ENCODE results near the gene TNF.

DNA sequence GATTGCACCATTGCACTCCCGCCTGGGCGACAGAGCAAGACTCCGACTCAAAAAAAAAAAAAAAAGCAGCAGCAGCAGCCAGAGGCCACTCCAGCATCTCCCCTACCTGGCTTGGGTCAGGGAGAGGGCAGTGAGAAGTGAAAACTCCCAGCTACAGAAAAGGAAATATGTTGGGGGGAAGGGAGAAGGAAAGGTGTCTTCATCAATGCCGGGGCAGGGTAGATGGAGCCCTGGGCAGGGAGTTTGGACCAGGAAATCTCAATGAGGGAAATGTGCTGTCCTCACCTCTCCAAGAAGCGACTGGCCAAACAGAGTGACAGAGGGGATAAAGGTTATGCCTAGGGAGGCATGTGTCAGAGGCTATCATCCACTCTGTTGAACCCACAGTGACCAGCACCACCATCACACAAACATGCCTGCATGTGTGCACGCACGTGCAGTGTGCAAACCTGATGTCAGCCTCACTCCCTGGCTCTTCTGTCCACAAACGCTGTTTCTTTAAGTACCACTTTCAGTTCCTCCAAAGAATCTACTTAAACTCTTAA lies 38.8 kb downstream of the TNF start:
- TF ChIP-seq, protein P1, sequence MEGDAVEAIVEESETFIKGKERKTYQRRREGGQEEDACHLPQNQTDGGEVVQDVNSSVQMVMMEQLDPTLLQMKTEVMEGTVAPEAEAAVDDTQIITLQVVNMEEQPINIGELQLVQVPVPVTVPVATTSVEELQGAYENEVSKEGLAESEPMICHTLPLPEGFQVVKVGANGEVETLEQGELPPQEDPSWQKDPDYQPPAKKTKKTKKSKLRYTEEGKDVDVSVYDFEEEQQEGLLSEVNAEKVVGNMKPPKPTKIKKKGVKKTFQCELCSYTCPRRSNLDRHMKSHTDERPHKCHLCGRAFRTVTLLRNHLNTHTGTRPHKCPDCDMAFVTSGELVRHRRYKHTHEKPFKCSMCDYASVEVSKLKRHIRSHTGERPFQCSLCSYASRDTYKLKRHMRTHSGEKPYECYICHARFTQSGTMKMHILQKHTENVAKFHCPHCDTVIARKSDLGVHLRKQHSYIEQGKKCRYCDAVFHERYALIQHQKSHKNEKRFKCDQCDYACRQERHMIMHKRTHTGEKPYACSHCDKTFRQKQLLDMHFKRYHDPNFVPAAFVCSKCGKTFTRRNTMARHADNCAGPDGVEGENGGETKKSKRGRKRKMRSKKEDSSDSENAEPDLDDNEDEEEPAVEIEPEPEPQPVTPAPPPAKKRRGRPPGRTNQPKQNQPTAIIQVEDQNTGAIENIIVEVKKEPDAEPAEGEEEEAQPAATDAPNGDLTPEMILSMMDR (tag by site-specific recombination; IDR thresholded peaks at IDR 0.05): no peak
- no peak for TF ChIP-seq ZNF132 (tag by site-specific recombination; IDR thresholded peaks at IDR 0.05; ENCODE audit: borderline replicate concordance)
- no peak for TF ChIP-seq ZNF747 (tag by site-specific recombination; IDR thresholded peaks at IDR 0.05)
- TF ChIP-seq ZNF433 (tag by site-specific recombination; IDR thresholded peaks at IDR 0.05; ENCODE audit: low read depth): no peak
- no peak for TF ChIP-seq TCF7L2 (IDR thresholded peaks at IDR 0.05; ENCODE audit: borderline replicate concordance, low read depth, low read length)
- TF ChIP-seq ZNF174 (tag by site-specific recombination; IDR thresholded peaks at IDR 0.05): no peak
- no peak for TF ChIP-seq ZNF292 (tag by site-specific recombination; IDR thresholded peaks at IDR 0.05; ENCODE audit: borderline replicate concordance, low read depth)
- TF ChIP-seq, protein P2, sequence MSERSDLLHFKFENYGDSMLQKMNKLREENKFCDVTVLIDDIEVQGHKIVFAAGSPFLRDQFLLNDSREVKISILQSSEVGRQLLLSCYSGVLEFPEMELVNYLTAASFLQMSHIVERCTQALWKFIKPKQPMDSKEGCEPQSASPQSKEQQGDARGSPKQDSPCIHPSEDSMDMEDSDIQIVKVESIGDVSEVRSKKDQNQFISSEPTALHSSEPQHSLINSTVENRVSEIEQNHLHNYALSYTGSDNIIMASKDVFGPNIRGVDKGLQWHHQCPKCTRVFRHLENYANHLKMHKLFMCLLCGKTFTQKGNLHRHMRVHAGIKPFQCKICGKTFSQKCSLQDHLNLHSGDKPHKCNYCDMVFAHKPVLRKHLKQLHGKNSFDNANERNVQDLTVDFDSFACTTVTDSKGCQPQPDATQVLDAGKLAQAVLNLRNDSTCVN (tag by site-specific recombination; optimal IDR thresholded peaks at IDR 0.05): no peak
- no peak for TF ChIP-seq ZNF10 (tag by site-specific recombination; IDR thresholded peaks at IDR 0.05)
- TF ChIP-seq ZNF311 (tag by site-specific recombination; IDR thresholded peaks at IDR 0.05; ENCODE audit: borderline replicate concordance): no peak
- TF ChIP-seq ZNF146 (tag by site-specific recombination; IDR thresholded peaks at IDR 0.05): no peak
